ENCODE measurements around the gene CCDC80. TPM values are rescaled to one million over a fixed set of nuclear protein-coding genes. Genes with fewer than 3 reads are reported as not detected.

Gene CCDC80
- polyA plus RNA-seq, 12 donors = 34.8 to 204 (median 62.6) TPM; not detected in 1

- DNase-seq = no peak
Measured at GRCh38 chr3:112637700-112638099, 3.2 kb downstream of the CCDC80 start.

- DNase-seq = peak; percentile 37
Measured at GRCh38 chr3:112635674-112636073, 5.3 kb downstream of the CCDC80 start.

- DNase-seq = no peak
Measured at GRCh38 chr3:112634786-112635541, 6.0 kb downstream of the CCDC80 start.

- peak; percentile 31 for DNase-seq
Measured at GRCh38 chr3:112633757-112634156, 7.2 kb downstream of the CCDC80 start.

GRCh38 chr3:112633191-112633590 lies 7.8 kb downstream of the CCDC80 start:
- no peak for DNase-seq

- DNase-seq = no peak
Measured at GRCh38 chr3:112632596-112632995, 8.3 kb downstream of the CCDC80 start.

- DNase-seq = no peak
Measured at GRCh38 chr3:112631257-112631656, 9.7 kb downstream of the CCDC80 start.

- peak; percentile 82 for DNase-seq
Measured at GRCh38 chr3:112629425-112629824, 11.5 kb downstream of the CCDC80 start.

GRCh38 chr3:112627919-112628466 lies 12.9 kb downstream of the CCDC80 start:
- DNase-seq = no peak

- peak; percentile 58 for DNase-seq
Measured at GRCh38 chr3:112627419-112627818, 13.5 kb downstream of the CCDC80 start.

GRCh38 chr3:112623717-112624116 lies 17.2 kb downstream of the CCDC80 start:
- DNase-seq = no peak

GRCh38 chr3:112623213-112623612 lies 17.7 kb downstream of the CCDC80 start:
- no peak for DNase-seq

GRCh38 chr3:112619295-112619694 lies 21.6 kb downstream of the CCDC80 start:
- DNase-seq = no peak

- DNase-seq = no peak
Measured at GRCh38 chr3:112617285-112617684, 23.7 kb downstream of the CCDC80 start.

- DNase-seq = no peak
Measured at GRCh38 chr3:112615989-112616731, 24.8 kb downstream of the CCDC80 start.

GRCh38 chr3:112611752-112612515 lies 29.0 kb downstream of the CCDC80 start:
- no peak for DNase-seq

GRCh38 chr3:112610121-112610520 lies 30.8 kb downstream of the CCDC80 start:
- DNase-seq = no peak

- DNase-seq = no peak
Measured at GRCh38 chr3:112607863-112608262, 33.1 kb downstream of the CCDC80 start.

GRCh38 chr3:112606098-112606497 lies 34.8 kb downstream of the CCDC80 start:
- DNase-seq = no peak

GRCh38 chr3:112605285-112605684 lies 35.7 kb downstream of the CCDC80 start:
- DNase-seq = peak; percentile 24

GRCh38 chr3:112604536-112604935 lies 36.4 kb downstream of the CCDC80 start:
- no peak for DNase-seq

- no peak for DNase-seq
Measured at GRCh38 chr3:112602217-112602838, 38.6 kb downstream of the CCDC80 start.
